Neural progenitor cell (in vitro differentiated cells): ENCODE data around the gene RELN. TPM values are rescaled to one million over a fixed set of nuclear protein-coding genes. Genes with fewer than 3 reads are reported as not detected.

Experiments
- DNase-seq: peaks from one replicate; pipeline ENCODE4 v3.0.0-alpha.2; 2016; ENCODE audit warnings: low spot score
- H2AFZ ChIP-seq: fragments of 200-600 bp; sonication (generic); replicated peaks from 2 replicates; pipeline ENCODE4 v1.6.1; 2016; ENCODE audit warnings: antibody characterized with exemption
- H3F3A ChIP-seq: fragments of 200-600 bp; sonication (generic); 2 replicates; pipeline ENCODE4 v1.6.1; 2016; ENCODE audit warnings: antibody characterized with exemption, low read depth
- H3K27ac ChIP-seq: fragments of 200-600 bp; sonication (generic); 2 replicates; pipeline ENCODE4 v1.5.1; 2016; ENCODE audit warnings: mild to moderate bottlenecking
- H3K27me3 ChIP-seq: fragments of 200-600 bp; sonication (generic); 2 replicates; pipeline ENCODE4 v1.6.1; 2016; ENCODE audit warnings: mild to moderate bottlenecking, moderate library complexity
- H3K36me3 ChIP-seq: fragments of 200-600 bp; sonication (generic); 2 replicates; pipeline ENCODE4 v1.5.1; 2016
- H3K4me1 ChIP-seq: fragments of 200-600 bp; sonication (generic); 2 replicates; pipeline ENCODE4 v1.6.1; 2016; ENCODE audit warnings: mixed run types
- H3K4me2 ChIP-seq: fragments of 200-600 bp; sonication (generic); 2 replicates; pipeline ENCODE4 v1.6.1; 2016
- H3K4me3 ChIP-seq: fragments of 200-600 bp; sonication (generic); 2 replicates; pipeline ENCODE4 v1.5.1; 2016
- H3K79me2 ChIP-seq: fragments of 200-600 bp; sonication (generic); 2 replicates; pipeline ENCODE4 v1.6.1; 2016; ENCODE audit warnings: low read depth
- H3K9ac ChIP-seq: fragments of 200-600 bp; sonication (generic); 2 replicates; pipeline ENCODE4 v1.6.1; 2016
- H3K9me3 ChIP-seq: fragments of 200-600 bp; sonication (generic); 2 replicates; pipeline ENCODE4 v1.5.1; 2016; ENCODE audit warnings: low read depth
- H4K20me1 ChIP-seq: fragments of 200-600 bp; sonication (generic); 2 replicates; pipeline ENCODE4 v1.6.1; 2016; ENCODE audit warnings: low read depth
- H3K27ac Mint-ChIP-seq: 3 replicates; pipeline ENCODE4 v1.8.0; 2021; ENCODE audit warnings: mixed read lengths
- H3K27me3 Mint-ChIP-seq: 2 replicates; pipeline ENCODE4 v1.8.0; 2022; ENCODE audit warnings: low read depth, mild to moderate bottlenecking, inconsistent platforms, moderate library complexity, mixed read lengths; ENCODE audit not compliant: insufficient read depth
- H3K36me3 Mint-ChIP-seq: 3 replicates; pipeline ENCODE4 v1.8.0; 2021; ENCODE audit warnings: mixed read lengths
- H3K4me1 Mint-ChIP-seq: 3 replicates; pipeline ENCODE4 v1.8.0; 2021; ENCODE audit warnings: mixed read lengths
- H3K4me3 Mint-ChIP-seq: 3 replicates; pipeline ENCODE4 v1.8.0; 2021; ENCODE audit warnings: mild to moderate bottlenecking, moderate library complexity, mixed read lengths
- H3K9me3 Mint-ChIP-seq: 3 replicates; pipeline ENCODE4 v1.8.0; 2020; ENCODE audit warnings: mixed read lengths
- EZH2 ChIP-seq: fragments of 200-600 bp; sonication (generic); IDR thresholded peaks from 2 replicates; pipeline ENCODE4 v1.6.1; 2017; ENCODE audit warnings: antibody characterized with exemption, mild to moderate bottlenecking, moderate library complexity
- EZH2phosphoT487 ChIP-seq: fragments of 200-600 bp; sonication (generic); IDR thresholded peaks from 2 replicates; pipeline ENCODE4 v1.6.1; 2017; ENCODE audit warnings: antibody characterized with exemption
- total RNA-seq: library from RNA; depleted of rRNA; stranded (reverse); fragments of >200 nt; gene quantifications from 2 replicates; pipeline ENCODE4 v1.2.3, GENCODE V29; 2015; ENCODE audit warnings: low replicate concordance
- TF ChIP-seq, protein P1 (sequence below): fragments of 200-600 bp; sonication (generic); IDR thresholded peaks from 2 replicates; pipeline ENCODE4 v1.5.1; 2017; ENCODE audit warnings: antibody characterized with exemption, mild to moderate bottlenecking

RELN gene
- total RNA-seq, 1 donor from 2014 or later: 0.02 TPM

DNA sequence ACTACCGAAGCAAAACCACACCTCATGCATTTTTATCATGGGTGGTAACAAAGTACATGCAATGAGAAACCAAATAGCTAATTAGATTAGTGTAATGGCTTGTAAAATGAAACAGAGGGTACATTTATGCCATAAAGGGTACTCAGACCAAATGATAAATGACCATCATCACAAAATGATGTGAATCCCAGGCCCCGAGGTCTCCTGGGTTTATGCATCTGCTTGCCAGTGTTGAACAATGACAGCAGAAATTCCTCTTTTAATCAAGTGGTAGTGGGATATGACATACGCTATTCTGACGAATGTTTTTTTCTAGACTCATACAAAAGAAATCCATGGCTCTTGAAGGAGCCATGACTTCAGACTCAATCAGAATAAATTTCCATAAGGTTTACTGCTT is 293.9 kb downstream of the RELN start:
- no peaks in the 10 kb centered on the region for H3K27me3 Mint-ChIP-seq
- H3K9ac ChIP-seq: no peak overlapping the region
- H3K4me1 ChIP-seq: no peaks in the 10 kb centered on the region
- no peaks in the 10 kb centered on the region for H3K27me3 ChIP-seq
- H3K4me3 Mint-ChIP-seq: no peak overlapping the region
- DNase-seq: no peak
- no peak overlapping the region for H2AFZ ChIP-seq
- TF ChIP-seq EZH2 (no peak), EZH2phosphoT487 (no peak)
- TF ChIP-seq, protein P1, sequence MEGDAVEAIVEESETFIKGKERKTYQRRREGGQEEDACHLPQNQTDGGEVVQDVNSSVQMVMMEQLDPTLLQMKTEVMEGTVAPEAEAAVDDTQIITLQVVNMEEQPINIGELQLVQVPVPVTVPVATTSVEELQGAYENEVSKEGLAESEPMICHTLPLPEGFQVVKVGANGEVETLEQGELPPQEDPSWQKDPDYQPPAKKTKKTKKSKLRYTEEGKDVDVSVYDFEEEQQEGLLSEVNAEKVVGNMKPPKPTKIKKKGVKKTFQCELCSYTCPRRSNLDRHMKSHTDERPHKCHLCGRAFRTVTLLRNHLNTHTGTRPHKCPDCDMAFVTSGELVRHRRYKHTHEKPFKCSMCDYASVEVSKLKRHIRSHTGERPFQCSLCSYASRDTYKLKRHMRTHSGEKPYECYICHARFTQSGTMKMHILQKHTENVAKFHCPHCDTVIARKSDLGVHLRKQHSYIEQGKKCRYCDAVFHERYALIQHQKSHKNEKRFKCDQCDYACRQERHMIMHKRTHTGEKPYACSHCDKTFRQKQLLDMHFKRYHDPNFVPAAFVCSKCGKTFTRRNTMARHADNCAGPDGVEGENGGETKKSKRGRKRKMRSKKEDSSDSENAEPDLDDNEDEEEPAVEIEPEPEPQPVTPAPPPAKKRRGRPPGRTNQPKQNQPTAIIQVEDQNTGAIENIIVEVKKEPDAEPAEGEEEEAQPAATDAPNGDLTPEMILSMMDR: no peak
- no peak overlapping the region for H3K27ac ChIP-seq
- H3K27ac Mint-ChIP-seq: no peak overlapping the region
- H3K36me3 ChIP-seq: no peaks in the 10 kb centered on the region
- H4K20me1 ChIP-seq: no peaks in the 10 kb centered on the region
- no peak overlapping the region for H3K4me2 ChIP-seq
- no peaks in the 10 kb centered on the region for H3K79me2 ChIP-seq
- no peaks in the 10 kb centered on the region for H3K9me3 Mint-ChIP-seq
- no peaks in the 10 kb centered on the region for H3K9me3 ChIP-seq
- H3K4me3 ChIP-seq: no peak overlapping the region
- H3K4me1 Mint-ChIP-seq: peaks cover 3% of the 10 kb centered on the region
- no peaks in the 10 kb centered on the region for H3K36me3 Mint-ChIP-seq
- H3F3A ChIP-seq: no peaks in the 10 kb centered on the region

DNA sequence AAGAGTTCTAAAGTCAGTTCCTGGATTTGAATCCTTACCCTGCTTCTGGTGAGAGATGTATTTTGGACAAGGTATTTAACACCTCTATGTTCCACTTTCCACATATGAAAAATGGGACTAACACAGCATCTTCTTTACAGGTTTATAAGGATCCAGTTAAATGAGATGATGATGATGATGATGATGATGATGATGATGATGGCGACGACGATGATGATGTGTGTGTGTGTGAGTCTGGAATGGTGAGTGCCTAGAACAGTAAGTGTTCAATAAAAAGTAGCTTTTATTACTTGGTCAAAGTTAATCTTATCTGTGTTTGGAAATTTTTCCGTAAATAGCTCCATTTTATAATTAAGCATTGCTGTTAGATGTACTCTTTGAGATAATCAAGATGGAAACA is 295.2 kb downstream of the RELN start:
- H3K4me3 Mint-ChIP-seq: no peak overlapping the region
- Histone ChIP-seq H3K27ac (no peak overlapping the region), H3K4me3 (no peak overlapping the region), H3F3A (no peaks in the 10 kb centered on the region), H3K79me2 (no peaks in the 10 kb centered on the region), H3K4me2 (no peak overlapping the region), H3K4me1 (no peaks in the 10 kb centered on the region), H3K9ac (no peak overlapping the region), H2AFZ (no peak overlapping the region), H4K20me1 (no peaks in the 10 kb centered on the region), H3K27me3 (no peaks in the 10 kb centered on the region), H3K36me3 (no peaks in the 10 kb centered on the region), H3K9me3 (no peaks in the 10 kb centered on the region)
- TF ChIP-seq EZH2phosphoT487: no peak
- TF ChIP-seq, protein P1: no peak
- no peaks in the 10 kb centered on the region for H3K36me3 Mint-ChIP-seq
- DNase-seq: no peak
- H3K27me3 Mint-ChIP-seq: peaks cover 2% of the 10 kb centered on the region
- no peak overlapping the region for H3K27ac Mint-ChIP-seq
- H3K4me1 Mint-ChIP-seq: peaks cover 13% of the 10 kb centered on the region
- no peaks in the 10 kb centered on the region for H3K9me3 Mint-ChIP-seq

DNA sequence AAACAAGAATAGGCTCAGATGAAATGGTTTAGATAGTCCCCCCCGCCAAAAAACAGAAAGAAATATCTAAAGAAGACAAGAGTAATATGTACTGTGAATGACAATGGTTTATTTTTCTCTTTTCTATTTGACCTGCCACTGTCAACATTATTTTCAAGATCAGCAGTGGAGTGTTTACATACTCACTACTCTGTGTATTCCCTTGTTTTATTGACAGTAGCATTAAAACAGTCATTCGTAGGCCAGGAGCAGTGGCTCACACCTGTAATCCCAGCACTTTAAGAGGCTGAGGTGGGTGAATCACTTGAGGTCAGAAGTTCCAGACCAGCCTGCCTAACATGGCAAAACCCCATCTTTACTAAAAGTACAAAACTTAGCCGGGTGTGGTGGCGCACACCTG is 298.2 kb downstream of the RELN start:
- Mint-ChIP-seq H3K4me3 (no peak overlapping the region), H3K27ac (no peak overlapping the region), H3K4me1 (peaks cover 14% of the 10 kb centered on the region), H3K27me3 (peaks cover 2% of the 10 kb centered on the region), H3K36me3 (no peaks in the 10 kb centered on the region), H3K9me3 (no peaks in the 10 kb centered on the region)
- Histone ChIP-seq H3K4me3 (no peak overlapping the region), H3K36me3 (no peaks in the 10 kb centered on the region), H3K9me3 (no peaks in the 10 kb centered on the region), H3K4me1 (no peaks in the 10 kb centered on the region), H3F3A (no peaks in the 10 kb centered on the region), H2AFZ (no peak overlapping the region), H4K20me1 (no peaks in the 10 kb centered on the region), H3K27ac (no peak overlapping the region), H3K4me2 (no peak overlapping the region), H3K27me3 (no peaks in the 10 kb centered on the region), H3K79me2 (no peaks in the 10 kb centered on the region), H3K9ac (no peak overlapping the region)
- TF ChIP-seq EZH2 (no peak), EZH2phosphoT487 (no peak)
- TF ChIP-seq, protein P1: no peak
- DNase-seq: no peak
